ENCODE measurements around the gene ITPKC. TPM values are rescaled to one million over a fixed set of nuclear protein-coding genes. Genes with fewer than 3 reads are reported as not detected.
"Not testable (repeated sequence)": the region's sequence is repeated elsewhere in the genome, so short reads cannot be mapped to it uniquely, and the experiment has no call there.

Gene ITPKC
- total and polyA plus RNA-seq, 12 donors = 6.2 to 17.3 (median 9.4) TPM

- Histone ChIP-seq H3K27me3 (no peaks in the 10 kb centered on the region), H3K9me3 (no peaks in the 10 kb centered on the region), H3K36me3 (peaks cover 0 to 85% (median 77%) of the 10 kb centered on the region in 9 donors), H3K4me3 (no peak overlapping the region), H3K27ac (no peak overlapping the region), H3K4me1 (peaks cover 0 to 15% (median 7%) of the 10 kb centered on the region in 9 donors)
- no peak for ATAC-seq
- intact Hi-C loops (cut with DNase I) = no loop called here
- 89 to 92% methylated on average over 10 of the region's 10 CpGs for WGBS, 2 donors
- DNase-seq = no peak
- no peak for TF ChIP-seq CTCF (IDR thresholded peaks at IDR 0.05)
These were observed 47.1 kb downstream of the ITPKC start for GRCh38 chr19:40763963-40764362.

- intact Hi-C loops (cut with DNase I); H3K27ac ChIP-seq; H3K27me3 ChIP-seq; H3K4me1 ChIP-seq; H3K4me3 ChIP-seq; ATAC-seq; DNase-seq; H3K9me3 ChIP-seq: not testable (repeated sequence)
- H3K36me3 ChIP-seq = peaks cover 0 to 60% (median 52%) of the 10 kb centered on the region in 9 donors
- 97 to 98% methylated on average over 13 of the region's 13 CpGs for WGBS, 2 donors
These were observed 49.5 kb downstream of the ITPKC start for GRCh38 chr19:40766385-40766784.

- no peak for TF ChIP-seq CTCF (IDR thresholded peaks at IDR 0.05)
These were observed 52.0 kb downstream of the ITPKC start for GRCh38 chr19:40768869-40769268.

DNA sequence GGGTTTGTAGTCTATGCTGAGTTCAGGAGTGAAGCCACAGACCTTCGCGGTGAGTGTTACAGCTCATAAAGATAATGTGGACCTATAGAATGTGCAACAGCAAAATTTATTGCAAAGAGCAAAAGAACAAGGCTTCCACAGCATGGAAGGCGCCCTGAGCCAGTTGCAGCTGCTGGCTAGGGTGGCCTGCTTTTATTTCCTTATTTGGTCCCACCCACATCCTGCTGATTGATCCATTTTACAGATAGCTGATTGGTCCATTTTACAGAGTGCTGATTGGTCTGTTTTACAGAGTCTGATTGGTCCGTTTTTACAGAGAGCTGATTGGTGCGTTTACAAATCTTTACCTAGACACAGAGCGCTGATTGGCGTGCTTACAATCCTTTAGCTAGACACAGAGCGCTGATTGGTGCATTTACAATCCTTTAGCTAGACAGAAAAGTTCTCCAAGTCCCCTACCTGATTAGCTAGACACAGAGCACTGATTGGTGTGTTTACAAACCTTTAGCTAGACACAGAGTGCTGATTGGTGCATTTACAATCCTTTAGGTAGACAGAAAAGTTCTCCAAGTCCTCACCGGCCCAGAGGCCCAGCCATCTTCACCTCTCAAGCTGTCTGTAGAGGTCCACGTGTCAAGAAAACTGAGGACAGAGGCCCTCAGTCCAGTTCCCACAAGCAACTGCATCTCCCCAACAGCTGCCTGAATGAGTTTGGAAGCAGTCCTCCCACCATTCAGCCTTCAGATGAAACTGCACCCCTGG, 54.4 kb downstream of the ITPKC start:
- DNase-seq; H3K9me3 ChIP-seq; intact Hi-C loops (cut with DNase I); H3K4me1 ChIP-seq; H3K4me3 ChIP-seq; H3K27ac ChIP-seq; H3K27me3 ChIP-seq; ATAC-seq: not testable (repeated sequence)
- whole genome bisulfite sequencing, 2 donors = 92 to 94% methylated on average over 10 of the region's 10 CpGs
- H3K36me3 ChIP-seq = peaks cover 0 to 14% (median 5%) of the 10 kb centered on the region in 9 donors

More at GRCh38 chr19:40768869-40769268, 52.0 kb downstream of the ITPKC start:
- Histone ChIP-seq H3K9me3 (peaks cover 0 to 4% (median 0%) of the 10 kb centered on the region in 11 donors), H3K36me3 (peaks cover 0 to 38% (median 28%) of the 10 kb centered on the region in 9 donors), H3K4me3 (no peak overlapping the region), H3K27ac (no peak overlapping the region), H3K27me3 (no peaks in the 10 kb centered on the region), H3K4me1 (peaks cover 0 to 8% (median 0%) of the 10 kb centered on the region in 9 donors)
- intact Hi-C loops (cut with DNase I) = no loop called here
- WGBS, 2 donors = 81 to 88% methylated on average over 5 of the region's 5 CpGs
- ATAC-seq (no peak), DNase-seq (no peak)

DNA sequence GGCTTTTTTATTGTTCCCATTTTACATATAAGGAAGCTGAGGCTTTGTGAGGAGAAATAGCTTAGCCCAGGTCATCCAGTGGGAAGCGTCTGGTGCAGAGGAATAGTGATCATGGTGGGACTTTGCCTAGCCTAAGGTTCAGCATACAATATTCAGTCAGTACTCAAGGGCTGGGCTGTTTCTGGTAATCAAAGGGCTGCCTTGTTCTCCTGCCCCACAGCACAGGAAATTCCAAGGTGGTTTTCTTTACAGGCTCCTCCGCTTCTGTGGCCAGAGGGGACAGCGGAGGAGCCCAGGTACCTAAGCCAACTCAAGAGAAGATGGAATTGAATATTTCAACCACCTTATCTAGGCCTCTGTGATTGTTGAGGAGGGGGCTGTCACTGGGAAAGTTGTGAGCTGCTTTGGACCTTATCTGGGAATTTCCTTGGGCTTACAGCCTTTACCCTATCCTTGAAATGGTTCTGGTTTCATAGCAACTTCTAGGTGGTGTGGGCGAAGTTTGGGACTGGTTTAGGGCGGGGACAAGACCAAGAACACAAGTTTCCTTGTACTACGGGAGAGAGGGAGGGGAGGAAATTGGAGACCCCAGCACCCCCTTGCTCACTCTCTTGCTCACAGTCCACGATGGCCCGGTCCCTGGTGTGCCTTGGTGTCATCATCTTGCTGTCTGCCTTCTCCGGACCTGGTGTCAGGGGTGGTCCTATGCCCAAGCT, 58.2 kb downstream of the ITPKC start, which contains the start of gene MIA:
MIA (plus strand) TSS at position 606 of the 716 bp plus-strand sequence; CDS start at position 628, 22 bp downstream.
- H3K9me3 ChIP-seq = peaks cover 0 to 4% (median 0%) of the 10 kb centered on the region in 11 donors
- H3K36me3 ChIP-seq = peaks cover 0 to 3% (median 0%) of the 10 kb centered on the region in 9 donors
- H3K27me3 ChIP-seq = no peaks in the 10 kb centered on the region
- H3K4me3 ChIP-seq = no peak within 1 kb of the TSS
- intact Hi-C loops (cut with DNase I) = no loop called here
- peaks cover 7 to 25% (median 14%) of the 10 kb centered on the region in 9 donors for H3K4me1 ChIP-seq
- peak within 1 kb of the TSS in 3 of 10 donors; percentile 96 to 97 (median 96) for H3K27ac ChIP-seq
- ATAC-seq = no peak
- no peak for TF ChIP-seq CTCF (IDR thresholded peaks at IDR 0.05)
- 79 to 84% methylated on average over 9 of the region's 9 CpGs for WGBS, 2 donors
- DNase-seq = no peak
